CD14-positive monocyte (primary cell): ENCODE data around the gene ISY1. TPM values are rescaled to one million over a fixed set of nuclear protein-coding genes. Genes with fewer than 3 reads are reported as not detected.

ENCODE experiments used
- DNase-seq, 3 donors: peaks; one replicate each; pipeline ENCODE4 v3.0.0-alpha.2; 2011 to 2022
- H2AFZ ChIP-seq: 2 replicates; pipeline ENCODE4 v1.6.0; 2012; ENCODE audit warnings: mild to moderate bottlenecking, low read depth, low read length, inconsistent platforms; ENCODE audit not compliant: insufficient read depth, poor library complexity, severe bottlenecking
- H3K27ac ChIP-seq, 2 donors: 1 replicate in 1 of 2; 2 replicates in 1 of 2; pipeline ENCODE4 v1.5.1; 2012 to 2013; ENCODE audit warnings: low read length in 2 of 2, control low read depth in 1 of 2, inconsistent platforms in 1 of 2, low read depth in 1 of 2, mild to moderate bottlenecking in 1 of 2
- H3K27me3 ChIP-seq, 2 donors: one replicate each; pipeline versions ENCODE4 v1.6.0 to v1.6.1; 2011 to 2013; ENCODE audit warnings: low read length in 2 of 2; ENCODE audit not compliant: control insufficient read depth in 2 of 2, insufficient read depth in 2 of 2
- H3K36me3 ChIP-seq, 2 donors: replicated peaks in 1 of 2; 1 replicate in 1 of 2; 2 replicates in 1 of 2; pipeline versions ENCODE4 v1.5.1 to v1.6.1; 2012 to 2013; ENCODE audit warnings: low read length in 2 of 2, control low read depth in 1 of 2, inconsistent platforms in 1 of 2, mild to moderate bottlenecking in 1 of 2; ENCODE audit not compliant: insufficient read depth in 2 of 2, control insufficient read depth in 1 of 2
- H3K4me1 ChIP-seq, 2 donors: 1 replicate in 1 of 2; 2 replicates in 1 of 2; pipeline versions ENCODE4 v1.5.1 to v1.6.1; 2012 to 2013; ENCODE audit warnings: low read length in 2 of 2, control low read depth in 1 of 2, inconsistent platforms in 1 of 2, mild to moderate bottlenecking in 1 of 2, moderate library complexity in 1 of 2; ENCODE audit not compliant: insufficient read depth in 2 of 2, control insufficient read depth in 1 of 2
- H3K4me2 ChIP-seq: replicated peaks from 2 replicates; pipeline ENCODE3; 2012; ENCODE audit warnings: low read length, moderate library complexity, mild to moderate bottlenecking; ENCODE audit not compliant: poor library complexity, severe bottlenecking; ENCODE audit errors: extremely low read depth
- H3K4me3 ChIP-seq, 3 experiments: fragments of 200-600 bp in 1 of 3; sonication (generic) in 1 of 3; replicated peaks in 1 of 3; 1 replicate in 2 of 3; 2 replicates in 1 of 3; pipeline ENCODE4 v1.5.1; 2011 to 2013; ENCODE audit warnings: low read length in 3 of 3, mild to moderate bottlenecking in 3 of 3, control low read depth in 2 of 3, low read depth in 2 of 3, inconsistent platforms in 1 of 3, moderate library complexity in 1 of 3
- H3K79me2 ChIP-seq: 2 replicates; pipeline ENCODE4 v1.6.0; 2012; ENCODE audit warnings: mild to moderate bottlenecking, control low read depth, inconsistent platforms, low read length, moderate library complexity; ENCODE audit not compliant: insufficient read depth
- H3K9ac ChIP-seq: 2 replicates; pipeline ENCODE4 v1.6.0; 2017; ENCODE audit warnings: low read length, mild to moderate bottlenecking; ENCODE audit not compliant: insufficient read depth, poor library complexity, severe bottlenecking
- H3K9me3 ChIP-seq, 2 donors: replicated peaks in 1 of 2; 1 replicate in 1 of 2; 2 replicates in 1 of 2; pipeline versions ENCODE4 v1.5.1 to v1.6.1; 2012 to 2013; ENCODE audit warnings: low read length in 2 of 2, control low read depth in 1 of 2; ENCODE audit not compliant: control insufficient read depth in 1 of 2, insufficient read depth in 1 of 2
- H4K20me1 ChIP-seq: 2 replicates; pipeline ENCODE4 v1.6.0; 2012; ENCODE audit warnings: mild to moderate bottlenecking, low read length, control low read depth, moderate library complexity; ENCODE audit not compliant: insufficient read depth
- H3K27ac Mint-ChIP-seq, 7 donors: one replicate each; pipeline ENCODE4 v1.8.0; 2020; ENCODE audit warnings: mild to moderate bottlenecking in 7 of 7, mixed read lengths in 7 of 7, moderate library complexity in 6 of 7, inconsistent platforms in 2 of 7
- H3K27me3 Mint-ChIP-seq, 3 donors: one replicate each; pipeline ENCODE4 v1.8.0; 2021 to 2022; ENCODE audit warnings: low read depth in 3 of 3, mild to moderate bottlenecking in 3 of 3, mixed read lengths in 3 of 3, moderate library complexity in 3 of 3, inconsistent platforms in 1 of 3
- H3K36me3 Mint-ChIP-seq, 2 donors: one replicate each; pipeline ENCODE4 v1.8.0; 2020; ENCODE audit warnings: mixed read lengths in 2 of 2, inconsistent platforms in 1 of 2, mild to moderate bottlenecking in 1 of 2
- H3K4me1 Mint-ChIP-seq: one replicate; pipeline ENCODE4 v1.8.0; 2020; ENCODE audit warnings: mild to moderate bottlenecking, mixed read lengths
- H3K4me3 Mint-ChIP-seq, 2 donors: one replicate each; pipeline ENCODE4 v1.8.0; 2020; ENCODE audit warnings: mild to moderate bottlenecking in 2 of 2, mixed read lengths in 2 of 2, moderate library complexity in 1 of 2
- H3K9me3 Mint-ChIP-seq, 7 donors: one replicate each; pipeline ENCODE4 v1.8.0; 2020 to 2022; ENCODE audit warnings: mixed read lengths in 7 of 7, mild to moderate bottlenecking in 6 of 7, moderate library complexity in 6 of 7, inconsistent platforms in 2 of 7
- whole genome bisulfite sequencing: methylation state at CpG from one replicate; pipeline ENCODE4 v1.1.5; 2013; ENCODE audit warnings: missing lambda C conversion rate; ENCODE audit not compliant: insufficient coverage; 5-methylcytosine and 5-hydroxymethylcytosine counted together
- intact Hi-C, 2 donors: fragments of 100-400 bp; cut with micrococcal nuclease; formaldehyde crosslinking; loops; one replicate each; pipeline versions ENCODE4 v1.15.0 to v1.15.1; 2023
- polyA plus RNA-seq, 3 donors: library from polyadenylated mRNA; depleted of rRNA in 1 of 3; unstranded in 2 of 3; stranded (reverse) in 1 of 3; fragments of 300-500 nt in 2 of 3; fragments of >200 nt in 1 of 3; fragmentation: Illumina TruSeq in 2 of 3; gene quantifications; 1 replicate in 2 of 3; 2 replicates in 1 of 3; pipeline ENCODE4 v1.2.3, GENCODE V29; 2012 to 2021
- TF ChIP-seq, protein P1 (sequence below): fragments of 200-600 bp; IDR thresholded peaks from one replicate; pipeline ENCODE4 v1.8.0; 2022; ENCODE audit warnings: antibody characterized with exemption, mild to moderate bottlenecking

Gene ISY1
- polyA plus RNA-seq, 3 donors = 25.2 to 70.7 (median 67.9) TPM

DNA sequence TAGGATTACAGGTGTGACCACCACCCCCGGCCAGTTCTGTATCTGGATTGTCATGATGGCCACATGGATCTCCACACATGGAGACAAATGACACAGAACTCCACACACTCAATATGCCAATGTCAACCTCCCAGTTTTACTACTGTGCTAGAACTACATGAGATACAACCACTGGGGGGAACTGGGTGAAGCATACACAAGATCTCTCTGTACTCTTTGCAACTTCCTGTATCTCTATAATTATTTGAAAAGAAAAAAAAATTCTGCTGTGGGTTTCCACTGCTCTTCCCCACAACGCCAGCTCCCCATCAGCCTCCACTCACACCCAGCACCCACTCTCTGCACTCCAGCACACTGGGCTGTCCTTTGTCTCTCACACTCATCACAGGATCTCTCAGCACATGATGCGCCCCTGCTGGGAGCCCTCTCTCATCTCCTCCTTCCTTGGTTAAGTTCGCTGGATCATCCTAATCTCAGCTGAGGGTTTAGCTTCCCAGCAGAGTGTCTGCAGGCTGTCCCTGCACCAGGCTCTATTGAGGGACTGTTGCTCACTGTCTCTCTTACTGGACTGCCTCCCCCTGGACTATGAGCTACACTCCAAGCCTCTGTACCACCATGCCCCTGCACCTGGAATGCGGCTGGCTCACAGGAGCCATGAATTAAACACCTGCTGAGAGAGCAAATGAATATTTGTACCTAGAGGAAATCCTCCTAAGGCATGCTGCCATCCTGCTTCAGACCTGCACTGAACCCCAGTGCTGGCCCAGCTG, 28.6 kb downstream of the ISY1 start:
- 81% methylated on average over 4 of the region's 5 CpGs for WGBS
- Histone ChIP-seq H3K9me3 (no peaks in the 10 kb centered on the region), H3K9ac (no peak overlapping the region), H3K4me1 (no peaks in the 10 kb centered on the region), H3K27ac (no peak overlapping the region), H2AFZ (no peak overlapping the region), H4K20me1 (peaks cover 5% of the 10 kb centered on the region), H3K79me2 (no peaks in the 10 kb centered on the region), H3K4me2 (no peak overlapping the region), H3K27me3 (no peaks in the 10 kb centered on the region), H3K36me3 (peaks cover 78 to 97% of the 10 kb centered on the region in 2 donors), H3K4me3 (no peak overlapping the region)
- TF ChIP-seq, protein P1, sequence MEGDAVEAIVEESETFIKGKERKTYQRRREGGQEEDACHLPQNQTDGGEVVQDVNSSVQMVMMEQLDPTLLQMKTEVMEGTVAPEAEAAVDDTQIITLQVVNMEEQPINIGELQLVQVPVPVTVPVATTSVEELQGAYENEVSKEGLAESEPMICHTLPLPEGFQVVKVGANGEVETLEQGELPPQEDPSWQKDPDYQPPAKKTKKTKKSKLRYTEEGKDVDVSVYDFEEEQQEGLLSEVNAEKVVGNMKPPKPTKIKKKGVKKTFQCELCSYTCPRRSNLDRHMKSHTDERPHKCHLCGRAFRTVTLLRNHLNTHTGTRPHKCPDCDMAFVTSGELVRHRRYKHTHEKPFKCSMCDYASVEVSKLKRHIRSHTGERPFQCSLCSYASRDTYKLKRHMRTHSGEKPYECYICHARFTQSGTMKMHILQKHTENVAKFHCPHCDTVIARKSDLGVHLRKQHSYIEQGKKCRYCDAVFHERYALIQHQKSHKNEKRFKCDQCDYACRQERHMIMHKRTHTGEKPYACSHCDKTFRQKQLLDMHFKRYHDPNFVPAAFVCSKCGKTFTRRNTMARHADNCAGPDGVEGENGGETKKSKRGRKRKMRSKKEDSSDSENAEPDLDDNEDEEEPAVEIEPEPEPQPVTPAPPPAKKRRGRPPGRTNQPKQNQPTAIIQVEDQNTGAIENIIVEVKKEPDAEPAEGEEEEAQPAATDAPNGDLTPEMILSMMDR = no peak
- Mint-ChIP-seq H3K9me3 (peaks cover 0 to 2% (median 0%) of the 10 kb centered on the region in 7 donors), H3K4me1 (peaks cover 3% of the 10 kb centered on the region), H3K4me3 (no peak overlapping the region), H3K27me3 (peaks cover 2 to 8% (median 5%) of the 10 kb centered on the region in 3 donors), H3K27ac (peak overlapping the region in 2 of 7 donors; percentile 3 to 74), H3K36me3 (peaks cover 85 to 99% of the 10 kb centered on the region in 2 donors)
- intact Hi-C loops = no loop called here
- DNase-seq = no peak

DNA sequence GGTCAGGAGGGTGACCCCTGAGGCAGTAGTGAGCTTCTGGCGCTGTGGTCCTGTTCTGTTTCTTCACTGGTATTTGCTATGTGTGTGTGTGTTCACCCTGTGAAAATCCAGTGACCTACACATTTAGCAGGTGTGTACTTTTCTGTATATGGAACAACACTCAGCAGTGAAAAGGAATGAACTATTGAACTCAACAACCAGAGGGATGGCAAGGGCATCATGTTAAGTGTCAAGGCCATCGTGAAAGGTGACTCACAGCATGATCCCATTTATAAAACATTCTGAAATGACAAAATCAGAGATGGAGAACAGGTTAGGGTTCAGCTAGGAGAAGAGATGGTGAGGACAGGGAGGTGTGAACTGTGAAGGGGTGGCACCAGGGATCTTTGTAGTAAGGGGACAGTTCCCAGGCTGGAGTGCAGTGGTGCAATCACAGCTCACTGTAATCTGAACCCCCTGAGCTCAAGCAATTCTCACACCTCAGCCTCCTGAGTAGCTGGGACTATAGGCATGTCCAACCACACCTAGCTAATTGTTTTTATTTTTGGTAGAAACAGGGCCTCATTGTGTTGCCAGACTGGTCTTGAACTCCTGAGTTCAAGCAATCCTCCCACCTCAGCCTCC, 29.3 kb downstream of the ISY1 start:
- no peaks in the 10 kb centered on the region for H3K79me2 ChIP-seq
- H3K27ac ChIP-seq = no peak overlapping the region
- DNase-seq = no peak
- H3K36me3 ChIP-seq = peaks cover 74 to 99% of the 10 kb centered on the region in 2 donors
- 100% methylated on average over 2 of the region's 2 CpGs for WGBS
- no peak overlapping the region for H3K27ac Mint-ChIP-seq
- peaks cover 12% of the 10 kb centered on the region for H4K20me1 ChIP-seq
- peaks cover 88 to 99% of the 10 kb centered on the region in 2 donors for H3K36me3 Mint-ChIP-seq
- no peaks in the 10 kb centered on the region for H3K9me3 ChIP-seq
- intact Hi-C loops = no loop called here
- H2AFZ ChIP-seq = no peak overlapping the region
- no peak overlapping the region for H3K9ac ChIP-seq
- no peak overlapping the region for H3K4me2 ChIP-seq
- H3K27me3 Mint-ChIP-seq = peaks cover 2 to 9% (median 9%) of the 10 kb centered on the region in 3 donors
- H3K27me3 ChIP-seq = no peaks in the 10 kb centered on the region
- no peak overlapping the region for H3K4me3 ChIP-seq
- H3K4me3 Mint-ChIP-seq = no peak overlapping the region
- peaks cover 0 to 2% (median 0%) of the 10 kb centered on the region in 7 donors for H3K9me3 Mint-ChIP-seq
- TF ChIP-seq, protein P1 = no peak
- H3K4me1 ChIP-seq = no peaks in the 10 kb centered on the region
- H3K4me1 Mint-ChIP-seq = peaks cover 6% of the 10 kb centered on the region
